IMR-90 (cell line): Measurements from ENCODE around the gene PNPLA2.

Experiments
- CEBPB ChIP-seq: IDR thresholded peaks from 2 replicates; pipeline ENCODE4 v1.6.1; 2012; ENCODE audit warnings: low read depth, low read length, improper control_type of control experiment
- CHD1 ChIP-seq: IDR thresholded peaks from 2 replicates; pipeline ENCODE4 v1.6.1; 2012; ENCODE audit warnings: low read depth, low read length, improper control_type of control experiment
- CTCF ChIP-seq: conservative IDR thresholded peaks from 2 replicates; pipeline ENCODE4 v1.5.1; 2012; ENCODE audit warnings: mild to moderate bottlenecking, low read depth, low read length, improper control_type of control experiment
- FOS ChIP-seq: fragments of 150-350 bp; IDR thresholded peaks from 2 replicates; pipeline ENCODE4 v1.6.1; 2016; ENCODE audit warnings: low read depth, low read length
- MAFK ChIP-seq: IDR thresholded peaks from 2 replicates; pipeline ENCODE4 v1.6.1; 2012; ENCODE audit warnings: low read depth, low read length, improper control_type of control experiment
- MXI1 ChIP-seq: IDR thresholded peaks from 2 replicates; pipeline ENCODE4 v1.6.1; 2012; ENCODE audit warnings: low read depth, mild to moderate bottlenecking, low read length, moderate library complexity, borderline replicate concordance
- NFE2L2 ChIP-seq: fragments of 150-350 bp; IDR thresholded peaks from 2 replicates; pipeline ENCODE4 v1.6.1; 2016; ENCODE audit warnings: low read depth, mild to moderate bottlenecking, low read length
- POLR2A ChIP-seq: IDR thresholded peaks from 2 replicates; pipeline ENCODE4 v1.6.1; 2012; ENCODE audit warnings: mild to moderate bottlenecking, low read depth, low read length
- RAD21 ChIP-seq: IDR thresholded peaks from 2 replicates; pipeline ENCODE4 v1.6.1; 2012; ENCODE audit warnings: low read length, improper control_type of control experiment
- RFX5 ChIP-seq: IDR thresholded peaks from 2 replicates; pipeline ENCODE4 v1.8.0; 2012; ENCODE audit warnings: low read depth, mild to moderate bottlenecking, low read length, moderate library complexity
- SMC3 ChIP-seq: fragments of 150-350 bp; IDR thresholded peaks from 2 replicates; pipeline ENCODE4 v1.6.1; 2016; ENCODE audit warnings: low read depth, mild to moderate bottlenecking, antibody characterized with exemption, low read length, moderate library complexity
- USF2 ChIP-seq: fragments of 150-350 bp; IDR thresholded peaks from 2 replicates; pipeline ENCODE4 v1.6.1; 2017; ENCODE audit warnings: mild to moderate bottlenecking, antibody characterized with exemption, low read length, low read depth

- no peak for TF ChIP-seq CTCF
- TF ChIP-seq POLR2A = no peak
- no peak for TF ChIP-seq SMC3
- TF ChIP-seq RAD21 = no peak
- TF ChIP-seq FOS = no peak
- no peak for TF ChIP-seq RFX5
- TF ChIP-seq MXI1 = no peak
- no peak for TF ChIP-seq CEBPB
- no peak for TF ChIP-seq USF2
- TF ChIP-seq NFE2L2 = no peak
- TF ChIP-seq CHD1 = no peak
- TF ChIP-seq MAFK = no peak
These were observed 15.3 kb upstream of the PNPLA2 start for GRCh38 chr11:803467-803742.
